ENCODE results near the gene CCDC85B.

DNA sequence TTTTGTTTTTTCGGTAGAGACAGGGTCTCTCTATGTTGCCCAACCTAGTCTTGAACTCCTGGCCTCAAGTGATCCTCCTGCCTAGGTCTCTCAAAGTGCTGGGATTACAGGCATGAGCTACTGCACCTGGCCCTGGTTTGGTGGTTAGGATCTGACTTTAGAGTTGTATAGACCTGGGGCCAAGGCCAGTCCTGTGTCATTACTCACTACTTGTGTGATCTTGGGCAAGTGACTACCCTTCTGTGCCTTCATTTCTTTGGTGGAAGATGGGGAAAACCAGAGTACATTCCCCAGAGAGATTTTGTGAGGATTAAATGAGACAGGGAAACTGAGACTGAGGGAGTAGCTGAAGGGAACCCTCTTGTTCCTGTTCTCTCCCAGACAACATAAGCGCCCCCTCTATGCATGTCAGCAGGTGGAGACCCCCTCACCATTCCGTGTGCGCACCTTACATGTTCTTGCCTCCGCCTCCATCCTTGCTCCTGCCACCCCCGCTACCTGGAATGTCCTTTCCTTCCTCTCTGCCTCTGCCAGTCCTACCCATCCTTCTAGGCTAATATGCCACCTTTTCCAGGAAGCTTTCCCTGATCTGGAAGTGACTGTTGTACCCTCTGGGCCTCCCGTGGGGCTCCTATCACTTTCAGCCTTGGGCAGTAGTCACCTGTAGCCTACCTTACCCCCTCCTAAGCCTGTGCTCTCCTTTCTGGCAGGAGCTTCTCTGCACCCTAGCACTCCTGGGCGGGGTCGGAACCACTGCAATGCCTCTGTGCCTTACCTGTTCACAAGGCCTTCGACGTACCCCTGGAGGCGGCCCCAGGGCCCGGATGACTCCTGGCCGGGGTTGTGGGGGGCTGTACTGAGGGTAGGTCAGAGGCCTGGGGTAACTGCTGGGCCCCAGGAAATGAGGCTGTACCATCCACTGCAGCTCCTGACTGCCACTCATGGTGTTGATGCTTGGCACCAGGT, 5.8 kb downstream of the CCDC85B start:
- TF ChIP-seq POLR2A (IDR thresholded peaks at IDR 0.05; ENCODE audit: low read depth, low read length) (no peak), TAF1 (IDR thresholded peaks at IDR 0.05; ENCODE audit: borderline replicate concordance, low read depth, low read length) (no peak), POLR2AphosphoS5 (IDR thresholded peaks at IDR 0.05; ENCODE audit: low read depth, low read length) (no peak)

Data from GM12892 (cell line).